Tibial nerve (tissue), 3 donors: Measurements from ENCODE around the gene COPB2.

Experiments
- CTCF ChIP-seq, 5 experiments: fragments of 200-600 bp in 3 of 5; fragments of 450-650 bp in 2 of 5; sonication (generic) in 3 of 5; IDR thresholded peaks; one replicate each; pipeline ENCODE4 v1.5.1; 2016 to 2019; ENCODE audit warnings: antibody characterized with exemption in 5 of 5, mild to moderate bottlenecking in 3 of 5, moderate library complexity in 2 of 5
- POLR2A ChIP-seq, 2 donors: fragments of 450-650 bp; IDR thresholded peaks; one replicate each; pipeline ENCODE4 v1.6.1; 2017; ENCODE audit warnings: antibody characterized with exemption in 2 of 2, mild to moderate bottlenecking in 2 of 2, moderate library complexity in 2 of 2

- TF ChIP-seq POLR2A (IDR thresholded peaks at IDR 0.05) (no peak), CTCF (IDR thresholded peaks at IDR 0.05) (no peak)
Measured at GRCh38 chr3:139357899-139358298, 31.5 kb downstream of the COPB2 start.
